SIG-M5 treated with dmso at 0.1 percent for 504 hours (cell line): ENCODE results near the gene ZNF143.
"Not testable (repeated sequence)": the region's sequence is repeated elsewhere in the genome, so short reads cannot be mapped to it uniquely, and the experiment has no call there.

ENCODE experiments used
- DNase-seq: peaks from one replicate; lab custom pipeline; 2025; ENCODE audit not compliant: unreplicated experiment; lab: John Stamatoyannopoulos, UW

The ZNF143 gene

DNA sequence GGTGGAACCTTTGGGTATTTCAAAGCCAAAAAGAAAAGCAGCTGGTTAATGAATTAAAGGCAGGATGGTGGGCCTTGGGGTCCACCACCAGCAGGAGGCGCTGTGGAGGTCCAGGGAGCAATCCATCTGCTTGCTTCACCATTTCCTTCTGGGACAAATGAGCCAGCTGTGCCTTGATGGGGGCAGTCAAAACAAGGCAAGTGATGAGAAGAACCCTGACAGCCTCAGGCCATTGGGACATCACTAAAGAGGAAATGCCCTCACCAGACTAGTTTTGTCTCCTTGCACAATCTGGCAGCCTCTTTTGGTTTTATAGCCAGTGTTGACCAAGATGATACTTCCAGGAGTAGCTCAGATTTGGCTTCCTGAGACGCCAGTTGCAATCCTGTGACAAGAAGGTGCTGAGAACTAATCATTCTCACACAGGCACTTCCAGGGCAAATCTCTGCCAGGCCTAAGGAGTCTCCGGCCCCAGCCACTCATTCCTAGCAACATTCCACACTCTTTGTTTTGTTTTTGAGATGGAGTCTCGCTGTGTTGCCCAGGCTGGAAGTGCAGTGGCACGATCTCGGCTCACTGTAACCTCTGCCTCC is 74.5 kb downstream of the ZNF143 start:
- DNase-seq = peak; percentile 92

DNA sequence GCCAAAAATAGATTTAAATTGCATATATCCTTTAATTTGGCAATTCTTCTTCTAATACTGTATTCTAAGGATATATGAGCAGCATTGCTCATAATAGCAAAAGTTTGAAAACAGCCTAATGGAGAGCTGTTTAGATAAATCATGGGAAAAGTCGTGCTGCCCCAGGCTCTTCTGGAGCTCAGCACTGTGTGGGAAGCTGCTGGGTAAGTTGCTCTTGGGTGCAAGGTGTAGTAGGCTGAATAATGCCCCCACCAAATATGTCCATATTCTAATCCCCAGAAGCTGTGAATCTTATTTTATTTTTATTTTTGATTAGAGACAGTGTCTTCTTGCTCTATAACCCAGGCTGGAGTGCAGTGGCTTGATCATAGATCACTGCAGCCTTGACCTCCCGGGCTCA is 77.7 kb downstream of the ZNF143 start:
- DNase-seq = no peak

DNA sequence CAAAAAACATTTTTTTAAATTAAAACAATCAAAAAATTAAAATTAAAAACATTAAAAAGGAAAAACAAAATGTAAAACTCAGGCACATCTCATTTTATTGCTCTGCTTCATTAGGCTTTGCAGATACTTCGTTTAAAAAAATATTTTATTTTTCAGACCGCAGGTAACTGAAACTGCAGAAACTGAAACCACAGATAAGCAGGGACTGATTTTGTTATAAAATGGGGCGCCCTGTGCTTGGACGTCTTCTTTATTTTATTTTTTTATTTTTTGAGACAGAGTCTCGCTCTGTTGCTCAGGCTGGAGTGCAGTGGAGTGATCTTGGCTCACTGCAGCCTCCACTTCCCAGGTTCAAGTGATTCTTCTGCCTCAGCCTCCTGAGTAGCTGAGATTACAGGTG is 88.4 kb downstream of the ZNF143 start:
- not testable (repeated sequence) for DNase-seq

DNA sequence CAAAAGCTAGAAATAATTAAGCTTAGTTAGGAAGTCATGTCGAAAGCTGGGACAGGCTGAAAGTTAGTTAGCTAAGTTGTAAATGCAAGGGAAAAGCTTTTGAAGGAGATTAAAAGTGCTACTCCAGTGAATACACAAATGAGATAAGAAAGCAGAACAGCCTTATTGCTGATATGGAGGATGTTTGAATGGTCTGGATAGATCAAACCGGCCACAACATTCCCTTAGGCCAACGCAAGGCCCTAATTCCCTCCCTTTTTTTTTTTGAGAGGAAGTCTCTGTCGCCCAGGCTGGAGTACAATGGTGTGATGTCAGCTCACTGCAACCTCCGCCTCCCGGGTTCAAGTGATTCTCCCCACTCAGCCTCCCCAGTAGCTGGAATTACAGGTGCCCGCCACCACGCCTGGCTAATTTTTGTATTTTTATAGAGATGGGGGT is 89.4 kb downstream of the ZNF143 start:
- DNase-seq = no peak

DNA sequence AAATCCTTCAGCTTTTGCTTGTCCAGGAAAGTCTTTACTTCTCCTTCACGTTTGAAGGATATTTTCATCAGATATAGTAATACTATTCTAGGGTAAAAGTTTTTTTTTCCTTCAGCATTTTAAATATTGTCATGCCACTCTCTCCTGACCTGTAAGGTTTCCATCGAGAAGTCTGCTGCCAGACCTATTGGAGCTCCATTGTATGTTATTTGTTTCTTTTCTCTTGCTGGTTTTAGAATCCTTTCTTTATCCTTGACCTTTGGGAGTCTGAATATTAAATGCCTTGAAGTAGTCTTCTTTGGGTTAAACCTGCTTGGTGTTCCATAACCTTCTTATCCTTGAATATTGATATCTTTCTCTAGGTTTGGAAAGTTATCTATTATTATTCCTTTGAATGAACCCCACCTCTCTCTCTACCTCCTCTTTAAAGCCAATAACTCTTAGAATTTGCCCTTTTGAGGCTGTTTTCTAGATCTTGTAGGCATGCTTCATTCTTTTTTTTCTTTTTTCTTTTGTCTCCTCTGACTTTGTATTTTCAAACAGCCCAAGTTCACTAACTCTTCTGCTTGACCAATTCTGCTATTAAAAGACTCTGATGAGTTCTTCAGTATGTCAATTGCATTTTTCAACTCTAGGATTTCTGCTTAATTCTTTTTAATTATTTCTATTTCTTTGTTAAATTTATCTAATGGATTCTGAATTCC is 100.6 kb downstream of the ZNF143 start:
- no peak for DNase-seq

- no peak for DNase-seq
These were observed 101.9 kb downstream of the ZNF143 start for GRCh38 chr11:9562716-9563115.

- no peak for DNase-seq
These were observed 102.5 kb downstream of the ZNF143 start for GRCh38 chr11:9563196-9563730.

DNA sequence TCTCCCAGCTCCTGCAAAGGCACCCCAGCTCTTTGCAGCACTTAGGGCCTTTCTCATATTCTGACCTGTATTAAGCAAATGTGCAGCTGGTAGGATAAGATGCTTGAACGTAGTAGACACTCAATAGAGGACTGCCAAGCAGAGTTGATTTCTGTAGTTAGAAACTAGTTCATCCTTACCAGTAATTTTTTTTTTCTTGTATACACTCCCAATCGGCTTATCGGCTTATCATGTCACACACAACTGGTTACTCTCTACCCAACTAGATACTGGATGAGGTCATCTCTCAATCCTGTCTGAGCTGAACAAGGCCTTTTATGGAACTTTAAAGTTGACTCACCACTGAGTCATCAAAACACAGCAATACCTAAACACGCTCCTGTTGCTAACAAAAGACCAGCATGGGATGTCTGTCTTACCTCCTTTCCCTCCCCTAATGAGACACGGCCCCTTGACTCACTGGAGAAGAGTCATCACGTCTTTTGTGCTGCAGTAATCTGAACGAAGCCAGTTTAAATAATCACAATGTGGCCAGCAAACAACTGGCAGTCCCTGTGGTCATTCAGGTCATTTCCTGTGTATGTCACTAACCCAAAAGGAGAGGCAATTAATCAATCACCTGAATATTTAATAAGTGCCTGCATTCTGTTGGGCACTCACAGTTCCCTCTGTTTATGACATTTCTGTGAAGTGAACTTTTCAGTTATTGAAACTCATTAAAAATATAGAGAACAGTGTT is 105.2 kb downstream of the ZNF143 start:
- peak; percentile 95 for DNase-seq

DNA sequence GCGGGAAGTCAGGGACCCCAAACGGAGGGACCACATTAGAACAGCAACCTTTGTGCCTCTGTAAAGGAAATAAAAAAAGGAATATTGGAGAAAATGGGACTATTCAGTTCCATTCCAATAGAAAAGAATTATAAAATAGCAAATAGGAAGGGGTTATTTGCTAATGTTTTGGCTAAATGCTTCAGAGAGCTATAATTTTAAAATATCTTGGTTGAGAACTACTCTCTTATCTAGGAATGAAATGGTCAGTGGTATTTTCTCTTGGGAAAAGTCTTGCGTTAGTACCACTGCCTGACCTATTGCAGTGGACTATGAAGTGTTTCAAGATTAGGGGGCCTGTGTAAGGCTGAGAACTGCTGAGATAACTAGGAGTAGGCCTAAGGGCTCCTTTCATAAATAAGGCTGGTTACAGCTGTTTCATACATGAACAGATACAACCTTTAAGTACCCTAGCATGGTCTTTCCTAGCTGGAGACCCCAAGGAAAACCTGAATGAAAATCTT is 105.8 kb downstream of the ZNF143 start:
- no peak for DNase-seq

DNA sequence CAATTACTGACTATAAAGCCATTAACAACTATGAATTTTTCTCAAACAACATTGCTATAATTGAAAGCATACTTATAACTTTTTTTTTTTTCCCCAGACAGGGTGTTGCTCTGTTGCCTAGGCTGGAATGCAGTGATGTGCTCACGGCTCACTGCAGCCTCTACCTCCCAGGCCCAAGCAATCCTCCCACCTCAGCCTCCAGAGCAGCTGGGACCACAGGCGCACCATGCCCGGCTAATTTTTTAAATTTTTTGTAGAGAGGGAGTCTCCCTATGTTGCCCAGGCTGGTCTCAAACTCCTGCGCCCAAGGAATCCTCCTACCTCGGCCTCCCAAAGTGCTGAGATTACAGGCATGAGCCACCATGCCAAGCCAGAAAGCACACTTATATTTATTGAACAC is 106.6 kb downstream of the ZNF143 start:
- DNase-seq = no peak

DNA sequence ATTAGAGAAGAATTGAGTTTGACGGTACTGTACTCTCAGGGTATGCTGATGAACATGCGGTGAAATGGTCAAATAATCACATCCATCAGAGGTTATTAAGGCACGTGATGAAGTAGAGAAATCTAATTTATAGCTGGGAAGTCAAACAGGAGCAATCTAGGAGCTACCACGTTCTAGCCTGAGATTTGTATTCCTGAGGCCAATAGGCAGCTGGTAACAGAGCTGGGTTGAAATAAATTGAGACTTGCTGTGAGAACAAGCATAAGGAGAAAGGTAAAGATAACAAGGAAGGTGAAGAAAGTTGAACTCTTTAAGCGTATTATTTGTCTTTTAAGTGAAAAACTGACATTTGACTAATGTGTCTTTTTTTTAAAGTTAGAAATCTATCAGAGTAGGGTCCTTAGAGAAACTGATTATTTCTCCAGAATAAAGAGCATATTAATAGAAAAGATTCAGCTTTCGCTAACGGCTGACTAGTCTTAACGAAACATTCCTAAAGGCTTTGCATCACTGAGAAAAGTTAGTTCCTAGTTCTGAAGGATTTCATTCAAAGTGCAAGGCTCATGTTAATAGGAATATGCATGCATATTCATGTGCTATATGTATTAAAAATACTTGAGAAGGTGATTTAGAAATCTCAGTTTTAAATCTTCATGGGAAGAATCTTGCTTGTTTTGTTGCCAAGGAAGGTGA is 107.5 kb downstream of the ZNF143 start:
- DNase-seq = no peak

GRCh38 chr11:9568854-9569587 is 108.2 kb downstream of the ZNF143 start:
- DNase-seq = peak; percentile 76

GRCh38 chr11:9569588-9570164 is 108.9 kb downstream of the ZNF143 start:
- DNase-seq = no peak

GRCh38 chr11:9570313-9571025 is 109.7 kb downstream of the ZNF143 start:
- DNase-seq = no peak

- no peak for DNase-seq
These were observed 110.4 kb downstream of the ZNF143 start for GRCh38 chr11:9571071-9571762.

- no peak for DNase-seq
These were observed 110.9 kb downstream of the ZNF143 start for GRCh38 chr11:9571763-9572115.

DNA sequence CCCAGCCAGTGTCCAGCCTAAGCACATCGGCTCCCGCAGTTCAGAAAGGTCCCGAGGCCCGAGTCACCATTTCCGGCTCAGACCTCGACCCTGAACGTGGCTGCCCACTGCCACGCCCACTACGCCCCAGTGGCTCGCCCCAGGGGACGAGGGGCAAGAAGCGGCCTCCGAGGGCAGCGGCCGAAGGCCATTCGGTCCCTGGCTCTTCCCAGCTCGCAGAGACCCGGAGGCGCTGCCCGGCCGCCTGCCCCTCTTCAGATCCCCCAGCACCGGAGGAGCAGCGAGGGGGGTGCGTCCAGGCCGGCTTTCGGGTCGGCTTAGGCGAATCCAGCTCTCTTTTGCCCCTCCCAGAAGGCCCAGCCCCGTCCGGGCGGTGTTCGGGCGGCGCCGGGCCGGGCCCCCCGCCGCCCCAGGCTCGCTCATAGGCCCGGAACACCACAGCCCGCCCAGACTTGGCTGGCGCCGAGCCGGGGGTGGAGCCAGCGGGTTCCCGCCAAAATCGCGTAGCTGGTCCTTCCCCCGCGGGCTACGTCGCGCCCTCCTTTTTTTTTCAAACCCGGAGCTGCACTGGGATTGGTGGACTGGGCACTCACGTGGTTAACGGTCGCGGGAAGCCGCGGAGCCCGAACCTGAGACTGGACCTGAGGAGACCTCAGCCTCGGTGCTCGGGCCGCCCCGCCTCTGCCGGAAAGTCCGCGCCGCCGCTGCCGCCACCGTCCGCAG is 112.4 kb downstream of the ZNF143 start, which contains the start of gene WEE1:
WEE1 (plus strand) TSS at position 619 of the 723 bp plus-strand sequence. CDS start 264 bp downstream, outside the sequence.
- peak; percentile 89 for DNase-seq
